ENCODE results near the gene DNAH10.

Gene DNAH10

DNA sequence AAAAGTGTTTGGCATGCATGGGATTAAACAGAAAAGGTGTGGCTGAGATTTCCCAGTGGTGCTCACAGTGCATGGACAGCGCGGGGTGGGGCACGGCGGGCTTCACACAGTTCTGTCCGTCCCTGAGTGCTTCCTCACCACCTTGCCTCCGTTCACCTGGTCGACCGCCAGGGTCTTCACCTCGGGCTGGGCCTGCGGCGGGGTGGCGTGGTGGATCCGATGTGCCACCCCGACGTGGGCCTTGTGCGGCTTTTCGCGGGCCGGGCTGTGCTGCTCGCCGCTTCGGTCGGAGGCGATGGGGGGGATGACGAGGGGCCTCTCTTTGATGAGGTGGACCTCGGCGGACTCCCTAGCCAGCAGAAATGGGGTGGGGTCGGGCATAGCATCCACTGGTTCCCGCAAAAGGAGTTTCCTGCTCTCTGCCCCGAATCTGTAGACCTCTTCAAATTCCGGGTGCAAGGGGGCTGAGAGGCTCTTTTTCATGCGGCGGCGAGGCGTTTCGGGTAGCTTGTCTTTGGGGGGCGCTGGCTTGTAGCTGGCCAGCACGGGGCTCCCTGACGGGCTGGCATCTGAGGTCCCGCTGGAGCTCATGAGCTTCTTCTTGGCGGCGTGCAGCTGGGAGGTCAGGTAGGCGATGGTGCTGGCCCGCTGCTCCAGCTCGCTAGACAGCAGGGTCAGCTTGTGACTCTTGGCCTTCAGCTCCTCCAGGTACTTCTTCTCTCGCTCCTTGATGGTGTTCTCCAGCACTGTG, 175.0 kb downstream of the DNAH10 start:
- H3K27ac Mint-ChIP-seq, result no peak overlapping the region
- peaks cover 3% of the 10 kb centered on the region for H3K27me3 Mint-ChIP-seq (ENCODE audit: low read depth)
- TF ChIP-seq, protein P1, sequence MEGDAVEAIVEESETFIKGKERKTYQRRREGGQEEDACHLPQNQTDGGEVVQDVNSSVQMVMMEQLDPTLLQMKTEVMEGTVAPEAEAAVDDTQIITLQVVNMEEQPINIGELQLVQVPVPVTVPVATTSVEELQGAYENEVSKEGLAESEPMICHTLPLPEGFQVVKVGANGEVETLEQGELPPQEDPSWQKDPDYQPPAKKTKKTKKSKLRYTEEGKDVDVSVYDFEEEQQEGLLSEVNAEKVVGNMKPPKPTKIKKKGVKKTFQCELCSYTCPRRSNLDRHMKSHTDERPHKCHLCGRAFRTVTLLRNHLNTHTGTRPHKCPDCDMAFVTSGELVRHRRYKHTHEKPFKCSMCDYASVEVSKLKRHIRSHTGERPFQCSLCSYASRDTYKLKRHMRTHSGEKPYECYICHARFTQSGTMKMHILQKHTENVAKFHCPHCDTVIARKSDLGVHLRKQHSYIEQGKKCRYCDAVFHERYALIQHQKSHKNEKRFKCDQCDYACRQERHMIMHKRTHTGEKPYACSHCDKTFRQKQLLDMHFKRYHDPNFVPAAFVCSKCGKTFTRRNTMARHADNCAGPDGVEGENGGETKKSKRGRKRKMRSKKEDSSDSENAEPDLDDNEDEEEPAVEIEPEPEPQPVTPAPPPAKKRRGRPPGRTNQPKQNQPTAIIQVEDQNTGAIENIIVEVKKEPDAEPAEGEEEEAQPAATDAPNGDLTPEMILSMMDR (IDR thresholded peaks at IDR 0.05; ENCODE audit: unreplicated experiment in 3 of 3), result no peak
- H3K4me1 Mint-ChIP-seq, result no peaks in the 10 kb centered on the region
- no peaks in the 10 kb centered on the region for H3K9me3 Mint-ChIP-seq
- H3K4me3 Mint-ChIP-seq, result no peak overlapping the region
- H3K36me3 Mint-ChIP-seq (ENCODE audit: low read depth), result peaks cover 62% of the 10 kb centered on the region

DNA sequence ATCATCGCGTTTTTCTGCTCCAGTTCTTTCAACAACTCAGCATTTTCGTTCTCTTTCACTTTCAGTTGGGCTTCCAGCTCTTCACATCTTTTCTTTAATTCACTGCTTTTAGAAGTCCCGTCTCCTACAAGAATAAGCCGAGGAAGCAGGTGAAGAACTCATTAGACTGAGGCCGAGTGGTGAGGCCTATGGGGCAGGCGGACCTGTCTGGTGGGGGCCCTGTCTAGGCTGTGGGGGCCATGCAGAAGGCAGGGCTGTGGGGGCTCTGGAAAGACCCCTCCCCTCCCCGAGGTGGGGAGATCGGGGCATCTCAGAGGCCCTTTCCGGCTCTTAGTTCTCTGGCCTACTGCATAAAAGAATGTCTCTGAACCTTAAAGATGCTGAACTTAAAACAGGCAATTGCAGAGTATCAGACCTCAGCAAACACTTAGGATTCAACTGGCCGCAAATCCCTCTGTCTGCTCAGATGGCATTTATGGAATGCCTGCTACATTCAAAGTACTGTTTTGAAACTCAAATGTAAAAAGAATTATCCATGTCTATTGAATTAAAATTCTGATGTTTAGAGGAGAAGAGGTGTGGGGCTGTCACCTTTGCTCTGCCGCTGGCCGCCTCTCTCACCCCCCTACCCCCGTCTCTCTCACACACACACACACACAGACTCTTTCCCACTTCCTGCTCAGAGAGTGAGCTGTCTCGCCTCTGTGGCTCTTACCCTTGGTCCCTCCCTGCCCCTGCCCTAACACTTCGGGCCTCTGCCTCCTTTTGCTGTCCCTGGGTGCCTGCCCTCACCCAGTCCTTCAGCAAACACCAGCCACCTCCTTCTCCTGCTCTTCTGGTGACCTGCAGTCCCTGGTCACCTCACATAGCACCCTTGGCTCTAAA, 175.8 kb downstream of the DNAH10 start:
- no peaks in the 10 kb centered on the region for H3K9me3 Mint-ChIP-seq
- TF ChIP-seq, protein P1 (IDR thresholded peaks at IDR 0.05; ENCODE audit: unreplicated experiment in 3 of 3), result no peak
- no peak overlapping the region for H3K4me3 Mint-ChIP-seq
- H3K27ac Mint-ChIP-seq, result peak overlapping the region in 1 of 3 experiments; percentile 10
- peaks cover 63% of the 10 kb centered on the region for H3K36me3 Mint-ChIP-seq (ENCODE audit: low read depth)
- peaks cover 8% of the 10 kb centered on the region for H3K4me1 Mint-ChIP-seq
- peaks cover 3% of the 10 kb centered on the region for H3K27me3 Mint-ChIP-seq (ENCODE audit: low read depth)

DNA sequence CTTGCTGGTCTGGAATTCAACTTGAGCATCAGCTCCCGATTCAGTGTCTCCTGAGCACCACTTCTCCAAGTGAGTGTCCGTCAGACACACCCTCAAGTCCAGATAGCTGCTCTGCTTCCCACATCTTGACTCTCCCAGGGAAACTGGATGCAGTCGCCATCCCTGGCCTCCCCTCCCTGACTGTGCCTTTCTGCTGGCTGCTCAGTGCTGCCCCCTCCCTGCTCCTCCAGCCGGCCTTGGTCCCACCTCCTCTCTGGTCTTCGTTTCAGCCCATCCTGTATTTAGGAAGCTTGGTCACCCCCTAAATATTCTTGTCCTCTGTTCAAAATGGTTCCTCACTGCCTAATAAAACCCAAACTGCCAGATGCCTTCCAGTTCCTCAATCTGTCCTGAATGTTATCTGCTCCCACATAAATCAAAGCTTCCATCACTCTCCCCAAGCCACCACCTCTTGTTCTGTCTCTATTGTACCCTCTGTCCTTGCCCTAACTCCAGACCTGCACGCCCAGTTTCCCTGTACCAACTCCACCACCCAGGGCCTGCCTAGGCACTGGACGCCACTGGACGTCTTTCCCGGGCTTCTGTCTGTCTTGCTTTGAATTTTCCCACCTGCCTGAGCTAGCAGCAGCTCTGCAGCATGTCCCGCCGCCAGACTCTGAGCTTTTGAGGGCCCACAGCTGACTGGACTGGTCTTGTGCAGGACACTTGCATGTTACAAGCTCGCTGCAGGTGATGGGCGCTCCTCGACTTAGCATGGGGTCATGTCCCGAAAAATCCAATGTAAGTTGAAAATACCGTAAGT, 176.8 kb downstream of the DNAH10 start:
- H3K27ac Mint-ChIP-seq, result peak overlapping the region in 1 of 3 experiments; percentile 10
- peaks cover 58% of the 10 kb centered on the region for H3K36me3 Mint-ChIP-seq (ENCODE audit: low read depth)
- H3K4me3 Mint-ChIP-seq, result no peak overlapping the region
- H3K27me3 Mint-ChIP-seq (ENCODE audit: low read depth), result peaks cover 3% of the 10 kb centered on the region
- TF ChIP-seq, protein P1 (IDR thresholded peaks at IDR 0.05; ENCODE audit: unreplicated experiment in 3 of 3), result peak in 2 of 3 experiments; percentile 14 to 31
- H3K4me1 Mint-ChIP-seq, result peaks cover 9% of the 10 kb centered on the region
- H3K9me3 Mint-ChIP-seq, result no peaks in the 10 kb centered on the region

DNA sequence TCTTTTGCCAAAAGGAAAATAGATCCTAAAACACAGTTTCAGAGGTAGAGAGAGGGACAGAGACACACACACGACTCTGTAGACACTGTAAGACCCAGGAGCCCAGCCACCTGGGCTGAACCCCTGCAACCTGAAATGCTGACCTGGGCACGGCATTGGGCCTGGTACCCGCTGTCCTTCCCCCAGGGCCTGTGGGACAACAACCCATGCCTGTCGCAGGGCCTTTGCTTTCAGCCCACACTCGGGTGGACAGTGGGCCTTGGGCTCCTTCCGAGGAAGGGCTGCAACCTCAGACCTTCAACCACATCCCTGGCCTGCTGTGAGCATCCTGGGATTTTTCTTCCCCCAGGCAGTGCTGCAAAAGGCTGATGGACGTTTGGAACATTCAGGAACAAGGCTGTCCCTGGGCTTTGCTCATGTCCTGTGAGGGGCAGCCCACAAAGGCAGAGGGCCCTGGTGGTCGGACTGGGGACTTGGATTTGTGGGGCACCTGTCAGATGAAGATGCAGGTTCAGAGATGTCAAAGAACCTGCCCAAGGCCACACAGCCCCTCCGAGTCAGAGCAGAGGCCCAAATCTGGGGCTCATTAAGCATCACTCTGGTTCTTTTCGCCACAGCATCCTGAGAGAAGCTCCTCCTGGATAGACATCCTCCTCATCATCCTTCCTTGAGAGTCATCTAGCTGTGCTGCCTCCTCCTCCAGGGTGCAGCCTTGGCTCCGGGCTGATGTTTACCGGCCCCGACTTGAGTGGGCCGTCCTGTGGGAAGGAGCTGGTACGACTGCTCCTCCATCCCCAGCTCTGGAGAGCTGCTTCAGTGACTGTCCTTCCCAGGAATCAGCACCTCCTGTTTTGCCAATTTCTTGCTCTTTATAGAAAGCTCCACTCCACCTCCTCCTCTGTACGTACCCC, 177.9 kb downstream of the DNAH10 start:
- Mint-ChIP-seq H3K4me3 (no peak overlapping the region), H3K36me3 (ENCODE audit: low read depth) (peaks cover 63% of the 10 kb centered on the region), H3K4me1 (peaks cover 15% of the 10 kb centered on the region), H3K27me3 (ENCODE audit: low read depth) (peaks cover 3% of the 10 kb centered on the region), H3K9me3 (no peaks in the 10 kb centered on the region), H3K27ac (no peak overlapping the region)
- TF ChIP-seq, protein P1 (IDR thresholded peaks at IDR 0.05; ENCODE audit: unreplicated experiment in 3 of 3), result no peak

DNA sequence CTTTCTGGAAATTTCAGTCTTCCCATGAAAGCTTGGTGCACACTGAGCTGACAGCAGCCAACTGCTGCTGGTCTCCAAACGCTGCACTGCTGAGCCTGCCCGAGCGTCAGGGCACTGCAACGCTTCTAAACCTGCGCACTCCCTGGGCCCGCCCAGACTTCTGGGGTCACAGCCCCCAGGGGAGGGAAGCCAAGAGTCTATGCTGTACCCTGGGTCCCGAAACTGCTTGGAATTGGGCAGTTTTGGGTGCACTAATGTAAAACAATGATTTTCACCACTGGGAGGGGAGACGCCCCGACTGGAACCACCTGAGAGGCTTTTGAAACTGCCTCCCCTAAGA, 178.5 kb downstream of the DNAH10 start:
- H3K4me3 Mint-ChIP-seq, result no peak overlapping the region

More for the DNA sequence above, 178.5 kb downstream of the DNAH10 start:
- Mint-ChIP-seq H3K36me3 (ENCODE audit: low read depth) (peaks cover 60% of the 10 kb centered on the region), H3K27me3 (ENCODE audit: low read depth) (peaks cover 3% of the 10 kb centered on the region), H3K27ac (no peak overlapping the region), H3K4me1 (peaks cover 15% of the 10 kb centered on the region), H3K9me3 (no peaks in the 10 kb centered on the region)
- TF ChIP-seq, protein P1 (IDR thresholded peaks at IDR 0.05; ENCODE audit: unreplicated experiment in 3 of 3), result no peak

All from nephron (organoid).